ENCODE measurements around the gene CERKL.

GRCh38 chr2:181566334-181567032 lies 90.4 kb downstream of the CERKL start:
- TF ChIP-seq, protein P1, sequence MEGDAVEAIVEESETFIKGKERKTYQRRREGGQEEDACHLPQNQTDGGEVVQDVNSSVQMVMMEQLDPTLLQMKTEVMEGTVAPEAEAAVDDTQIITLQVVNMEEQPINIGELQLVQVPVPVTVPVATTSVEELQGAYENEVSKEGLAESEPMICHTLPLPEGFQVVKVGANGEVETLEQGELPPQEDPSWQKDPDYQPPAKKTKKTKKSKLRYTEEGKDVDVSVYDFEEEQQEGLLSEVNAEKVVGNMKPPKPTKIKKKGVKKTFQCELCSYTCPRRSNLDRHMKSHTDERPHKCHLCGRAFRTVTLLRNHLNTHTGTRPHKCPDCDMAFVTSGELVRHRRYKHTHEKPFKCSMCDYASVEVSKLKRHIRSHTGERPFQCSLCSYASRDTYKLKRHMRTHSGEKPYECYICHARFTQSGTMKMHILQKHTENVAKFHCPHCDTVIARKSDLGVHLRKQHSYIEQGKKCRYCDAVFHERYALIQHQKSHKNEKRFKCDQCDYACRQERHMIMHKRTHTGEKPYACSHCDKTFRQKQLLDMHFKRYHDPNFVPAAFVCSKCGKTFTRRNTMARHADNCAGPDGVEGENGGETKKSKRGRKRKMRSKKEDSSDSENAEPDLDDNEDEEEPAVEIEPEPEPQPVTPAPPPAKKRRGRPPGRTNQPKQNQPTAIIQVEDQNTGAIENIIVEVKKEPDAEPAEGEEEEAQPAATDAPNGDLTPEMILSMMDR (IDR thresholded peaks at IDR 0.05), result no peak
- no peak for TF ChIP-seq POLR2A (IDR thresholded peaks at IDR 0.05)
